MCF 10A (cell line): Measurements from ENCODE around the gene PIEZO2. TPM values are rescaled to one million over a fixed set of nuclear protein-coding genes. Genes with fewer than 3 reads are reported as not detected.

Experiments used
- BruUV-seq: library from RNA; stranded (reverse); fragments of 400-500 nt; replicated peaks from 2 replicates; lab custom pipeline; 2021; lab: Mats Ljungman, UMichigan
- CTCF ChIA-PET: fragments of 300-600 bp; sonication (Branson Sonifier 250); formaldehyde crosslinking; extraction: SDS; loops from one replicate; lab custom pipeline; 2021; ENCODE audit warnings: antibody characterized with exemption, inconsistent platforms; lab: Yijun Ruan, JAX
- POLR2A ChIA-PET: fragments of 300-600, 350-650 bp; sonication (Branson Sonifier 250); formaldehyde crosslinking; extraction: SDS; loops from one replicate; lab custom pipeline; 2020; ENCODE audit warnings: antibody characterized with exemption, inconsistent platforms; lab: Yijun Ruan, JAX
- DNase-seq: peaks from one replicate; pipeline ENCODE4 v3.0.0-alpha.2; 2018; ENCODE audit not compliant: unreplicated experiment
- H3K27ac Mint-ChIP-seq: one replicate; pipeline ENCODE4 v1.8.0; 2022; ENCODE audit warnings: mild to moderate bottlenecking, low read depth, mixed read lengths; ENCODE audit not compliant: unreplicated experiment
- H3K27me3 Mint-ChIP-seq: one replicate; pipeline ENCODE4 v1.8.0; 2022; ENCODE audit warnings: mixed read lengths; ENCODE audit not compliant: insufficient read depth, unreplicated experiment
- H3K36me3 Mint-ChIP-seq: one replicate; pipeline ENCODE4 v1.8.0; 2022; ENCODE audit warnings: mild to moderate bottlenecking, moderate library complexity, mixed read lengths; ENCODE audit not compliant: insufficient read depth, unreplicated experiment
- H3K4me1 Mint-ChIP-seq: one replicate; pipeline ENCODE4 v1.8.0; 2022; ENCODE audit warnings: mixed read lengths; ENCODE audit not compliant: insufficient read depth, unreplicated experiment
- H3K4me3 Mint-ChIP-seq: one replicate; pipeline ENCODE4 v1.8.0; 2022; ENCODE audit warnings: mild to moderate bottlenecking, moderate library complexity, mixed read lengths; ENCODE audit not compliant: unreplicated experiment
- H3K9me3 Mint-ChIP-seq: one replicate; pipeline ENCODE4 v1.8.0; 2022; ENCODE audit warnings: mixed read lengths; ENCODE audit not compliant: unreplicated experiment
- intact Hi-C: fragments of 100-400 bp; cut with micrococcal nuclease; formaldehyde crosslinking; loops from 2 replicates; pipeline ENCODE4 v1.14.1; 2022
- total RNA-seq: library from RNA; stranded (reverse); gene quantifications from 2 replicates; pipeline ENCODE4 v1.2.3, GENCODE V29; 2022
- TF ChIP-seq, protein P1 (sequence below): fragments of 200-600 bp; IDR thresholded peaks from one replicate; pipeline ENCODE4 v1.8.0; 2022; ENCODE audit warnings: antibody characterized with exemption, mild to moderate bottlenecking; ENCODE audit not compliant: unreplicated experiment

Gene PIEZO2
- total RNA-seq, 1 experiment from 2014 or later: 0.49 TPM

DNA sequence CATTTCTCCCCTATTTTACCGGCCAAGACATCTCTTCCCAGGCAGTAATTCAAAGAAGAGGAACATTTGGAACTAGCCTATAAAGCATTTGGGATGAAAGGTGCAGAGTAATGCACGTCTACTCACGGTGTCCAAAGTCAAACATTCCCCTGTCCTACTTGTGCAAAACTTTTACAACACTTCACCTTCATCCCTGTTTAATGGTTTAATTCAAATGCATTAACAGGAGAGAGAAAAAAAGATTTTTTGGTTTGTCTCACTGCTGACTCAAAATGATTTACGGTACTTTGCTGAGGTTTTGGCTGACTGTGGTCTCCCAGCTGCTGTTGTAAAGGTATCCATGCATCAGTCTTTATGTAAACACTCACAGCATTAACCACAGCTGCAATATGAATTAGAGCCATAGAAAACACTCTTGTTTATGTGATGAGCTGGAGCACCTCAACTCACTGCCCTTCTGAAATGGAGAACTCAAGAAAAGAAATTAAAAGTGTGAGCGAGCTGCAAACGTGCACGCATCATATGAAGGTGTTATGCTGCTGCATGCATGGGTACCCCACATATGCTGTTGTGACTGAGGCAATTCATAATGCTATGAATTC is 220.5 kb downstream of the PIEZO2 start:
- H3K27me3 Mint-ChIP-seq: no peaks in the 10 kb centered on the region
- TF ChIP-seq, protein P1, sequence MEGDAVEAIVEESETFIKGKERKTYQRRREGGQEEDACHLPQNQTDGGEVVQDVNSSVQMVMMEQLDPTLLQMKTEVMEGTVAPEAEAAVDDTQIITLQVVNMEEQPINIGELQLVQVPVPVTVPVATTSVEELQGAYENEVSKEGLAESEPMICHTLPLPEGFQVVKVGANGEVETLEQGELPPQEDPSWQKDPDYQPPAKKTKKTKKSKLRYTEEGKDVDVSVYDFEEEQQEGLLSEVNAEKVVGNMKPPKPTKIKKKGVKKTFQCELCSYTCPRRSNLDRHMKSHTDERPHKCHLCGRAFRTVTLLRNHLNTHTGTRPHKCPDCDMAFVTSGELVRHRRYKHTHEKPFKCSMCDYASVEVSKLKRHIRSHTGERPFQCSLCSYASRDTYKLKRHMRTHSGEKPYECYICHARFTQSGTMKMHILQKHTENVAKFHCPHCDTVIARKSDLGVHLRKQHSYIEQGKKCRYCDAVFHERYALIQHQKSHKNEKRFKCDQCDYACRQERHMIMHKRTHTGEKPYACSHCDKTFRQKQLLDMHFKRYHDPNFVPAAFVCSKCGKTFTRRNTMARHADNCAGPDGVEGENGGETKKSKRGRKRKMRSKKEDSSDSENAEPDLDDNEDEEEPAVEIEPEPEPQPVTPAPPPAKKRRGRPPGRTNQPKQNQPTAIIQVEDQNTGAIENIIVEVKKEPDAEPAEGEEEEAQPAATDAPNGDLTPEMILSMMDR: no peak
- H3K4me3 Mint-ChIP-seq: no peak overlapping the region
- H3K9me3 Mint-ChIP-seq: no peaks in the 10 kb centered on the region
- H3K27ac Mint-ChIP-seq: no peak overlapping the region
- CTCF ChIA-PET: interaction anchor here (0.9 kb wide), 1 partner anchor 77 kb away, joined by 3 read pairs; no protein-coding TSS in a partner anchor
- POLR2A ChIA-PET: no interaction called here
- BruUV-seq: no TSS peak
- DNase-seq: peak; percentile 27
- H3K36me3 Mint-ChIP-seq: peaks cover 6% of the 10 kb centered on the region
- intact Hi-C loops: no loop called here
- peaks cover 38% of the 10 kb centered on the region for H3K4me1 Mint-ChIP-seq

DNA sequence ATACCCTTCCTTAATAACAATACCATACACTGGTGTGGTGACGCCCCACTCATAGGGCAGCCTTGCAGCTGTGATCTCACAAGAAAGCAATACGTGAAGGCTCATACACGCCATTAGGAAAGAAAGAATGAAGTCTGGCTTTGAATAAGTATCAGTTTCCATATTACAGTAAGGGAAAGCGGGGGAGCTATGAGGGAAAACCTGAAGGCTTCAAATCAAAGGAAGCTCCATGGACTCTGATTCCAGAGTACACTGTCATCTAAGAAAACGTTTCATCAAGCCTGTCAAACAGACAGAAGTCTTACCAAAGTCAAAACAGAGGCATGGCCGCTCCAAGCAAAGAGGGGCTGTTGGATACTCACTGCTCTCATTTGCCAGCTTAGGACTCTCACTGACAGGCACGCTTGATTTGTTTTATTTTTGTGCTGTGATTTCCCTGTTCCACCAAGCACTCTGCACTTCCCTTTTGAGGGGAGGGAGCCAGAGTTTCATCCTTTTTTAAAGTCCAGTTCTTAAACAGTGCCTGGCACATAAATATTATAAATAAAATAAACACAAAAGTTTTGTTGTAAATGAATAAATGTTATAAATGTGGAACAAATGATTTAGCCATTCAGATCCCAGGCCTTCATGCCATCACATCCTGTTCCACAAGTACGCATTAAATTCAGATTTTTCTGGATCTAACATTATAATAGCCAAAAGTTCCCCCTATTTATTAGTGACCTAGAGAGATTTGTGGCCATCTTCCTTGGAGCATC is 221.2 kb downstream of the PIEZO2 start:
- TF ChIP-seq, protein P1: no peak
- no peak overlapping the region for H3K27ac Mint-ChIP-seq
- DNase-seq: no peak
- peaks cover 45% of the 10 kb centered on the region for H3K4me1 Mint-ChIP-seq
- H3K4me3 Mint-ChIP-seq: no peak overlapping the region
- ChIA-PET POLR2A (interaction anchor here (3.3 kb wide), 1 partner anchor 45 kb away, joined by 11 read pairs; no protein-coding TSS in a partner anchor), CTCF (no interaction called here)
- peaks cover 6% of the 10 kb centered on the region for H3K36me3 Mint-ChIP-seq
- BruUV-seq: no TSS peak
- H3K9me3 Mint-ChIP-seq: no peaks in the 10 kb centered on the region
- intact Hi-C loops: no loop called here
- H3K27me3 Mint-ChIP-seq: no peaks in the 10 kb centered on the region

DNA sequence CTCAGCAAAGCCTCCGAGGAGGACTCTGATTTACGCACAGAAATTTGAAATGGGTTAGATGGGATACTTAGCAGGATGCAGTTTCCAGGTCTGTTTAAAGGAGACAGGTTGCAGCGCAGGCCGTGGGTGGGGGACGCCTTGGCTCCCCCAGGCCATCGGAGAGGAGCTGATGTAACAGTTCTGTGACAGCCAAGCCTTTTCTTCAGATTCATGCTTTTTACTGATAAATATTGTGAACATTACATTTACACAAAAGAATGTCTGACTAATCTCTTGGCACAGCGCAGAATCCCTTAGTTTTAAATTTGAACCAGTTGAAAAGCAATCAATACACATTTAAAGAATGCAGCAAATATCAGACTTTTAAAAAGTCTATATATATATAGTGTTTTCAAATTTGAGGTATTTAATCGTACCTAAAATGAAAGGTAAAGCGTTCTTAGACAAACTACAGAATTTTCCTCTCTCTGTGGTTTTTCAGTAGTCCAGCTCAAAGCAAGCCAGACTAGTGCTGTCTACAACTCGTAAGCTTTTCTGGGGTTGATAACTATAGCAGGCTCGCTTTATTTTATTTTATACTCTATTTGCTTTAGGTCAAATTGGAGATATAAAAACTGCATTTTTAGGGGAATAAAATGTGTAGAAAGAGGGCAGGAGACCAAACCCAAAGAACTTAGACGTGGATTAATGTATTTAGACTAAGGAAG is 221.9 kb downstream of the PIEZO2 start:
- peaks cover 6% of the 10 kb centered on the region for H3K36me3 Mint-ChIP-seq
- peak; percentile 30 for DNase-seq
- intact Hi-C loops: no loop called here
- peak overlapping the region; percentile 89 for H3K27ac Mint-ChIP-seq
- H3K4me3 Mint-ChIP-seq: peak overlapping the region; percentile 40
- ChIA-PET POLR2A (interaction anchor here (0.6 to 3.3 kb wide), 5 partner anchors 18 to 1194 kb away, joined by 3 to 11 read pairs (median 4); no protein-coding TSS in a partner anchor), CTCF (no interaction called here)
- no peaks in the 10 kb centered on the region for H3K27me3 Mint-ChIP-seq
- H3K9me3 Mint-ChIP-seq: no peaks in the 10 kb centered on the region
- TF ChIP-seq, protein P1: no peak
- no TSS peak for BruUV-seq
- H3K4me1 Mint-ChIP-seq: peaks cover 50% of the 10 kb centered on the region
